Posterior cingulate gyrus (tissue), 11 donors: ENCODE data around the gene NT5DC1.

Experiments used
- DNase-seq, 10 donors: peaks; one replicate each; pipeline versions ENCODE4 v3.0.0 to v3.0.0-alpha.2; 2020 to 2021; ENCODE audit warnings: mixed read lengths in 3 of 10
- intact Hi-C: fragments of 100-400 bp; cut with DNase I; formaldehyde crosslinking; loops from one replicate; pipeline ENCODE4 v1.15.1; 2023

NT5DC1 gene

GRCh38 chr6:116100419-116101301 is at the start of gene NT5DC1:
NT5DC1 (plus strand) TSS chr6:116100853; CDS start chr6:116100931, 78 bp downstream.
- peak; percentile 67 to 97 (median 81) for DNase-seq
- intact Hi-C loops, result loop anchor here (5.0 kb wide), 1 partner anchor 128 kb away; no protein-coding TSS in a partner anchor

- intact Hi-C loops, result no loop called here
- DNase-seq, result no peak
These were observed 49.4 kb upstream of the NT5DC1 start for GRCh38 chr6:116051244-116051643.

GRCh38 chr6:116055513-116055912 is 45.1 kb upstream of the NT5DC1 start:
- intact Hi-C loops, result no loop called here
- no peak for DNase-seq

- intact Hi-C loops, result no loop called here
- no peak for DNase-seq
These were observed 42.9 kb upstream of the NT5DC1 start for GRCh38 chr6:116057766-116058165.

- intact Hi-C loops, result no loop called here
- DNase-seq, result peak in 1 of 10 donors; percentile 38
These were observed 40.7 kb upstream of the NT5DC1 start for GRCh38 chr6:116059713-116060571.

- intact Hi-C loops, result no loop called here
- peak in 1 of 10 donors; percentile 42 for DNase-seq
These were observed 39.9 kb upstream of the NT5DC1 start, which contains the start of gene FRK for GRCh38 chr6:116060572-116061283. FRK (minus strand) TSS chr6:116060891; CDS start chr6:116060311, 580 bp downstream.

- DNase-seq, result no peak
- intact Hi-C loops, result no loop called here
These were observed 38.2 kb upstream of the NT5DC1 start for GRCh38 chr6:116062496-116062895.

GRCh38 chr6:116064666-116065065 is 36.0 kb upstream of the NT5DC1 start:
- intact Hi-C loops, result no loop called here
- DNase-seq, result no peak

- DNase-seq, result no peak
- intact Hi-C loops, result no loop called here
These were observed 33.9 kb upstream of the NT5DC1 start for GRCh38 chr6:116066789-116067188.

- intact Hi-C loops, result no loop called here
- no peak for DNase-seq
These were observed 30.6 kb upstream of the NT5DC1 start for GRCh38 chr6:116070101-116070500.

- intact Hi-C loops, result no loop called here
- no peak for DNase-seq
These were observed 29.9 kb upstream of the NT5DC1 start for GRCh38 chr6:116070616-116071389.

- intact Hi-C loops, result no loop called here
- no peak for DNase-seq
These were observed 28.3 kb upstream of the NT5DC1 start for GRCh38 chr6:116072368-116072767.

GRCh38 chr6:116073765-116074440 is 26.8 kb upstream of the NT5DC1 start:
- no peak for DNase-seq
- intact Hi-C loops, result no loop called here

- intact Hi-C loops, result no loop called here
- no peak for DNase-seq
These were observed 25.8 kb upstream of the NT5DC1 start for GRCh38 chr6:116074732-116075390.

GRCh38 chr6:116078522-116078921 is 22.1 kb upstream of the NT5DC1 start:
- intact Hi-C loops, result no loop called here
- DNase-seq, result no peak

GRCh38 chr6:116078945-116079344 is 21.7 kb upstream of the NT5DC1 start:
- no peak for DNase-seq
- intact Hi-C loops, result no loop called here

- intact Hi-C loops, result no loop called here
- no peak for DNase-seq
These were observed 17.6 kb upstream of the NT5DC1 start for GRCh38 chr6:116083052-116083451.

GRCh38 chr6:116084284-116084683 is 16.4 kb upstream of the NT5DC1 start:
- no peak for DNase-seq
- intact Hi-C loops, result no loop called here
